AG09319 (cell line): ENCODE measurements around the gene LPAR2.

Experiments
- DNase-seq: peaks from one replicate; pipeline ENCODE4 v3.0.0-alpha.2; 2010; ENCODE audit warnings: low read depth; ENCODE audit errors: extremely low read depth
- TF ChIP-seq, protein P1 (sequence below): IDR thresholded peaks from 2 replicates; pipeline ENCODE4 v1.5.1; 2011; ENCODE audit warnings: low read depth, mild to moderate bottlenecking, inconsistent platforms, low read length, moderate library complexity

LPAR2 gene

GRCh38 chr19:19588546-19588945 is 39.5 kb downstream of the LPAR2 start:
- TF ChIP-seq, protein P1, sequence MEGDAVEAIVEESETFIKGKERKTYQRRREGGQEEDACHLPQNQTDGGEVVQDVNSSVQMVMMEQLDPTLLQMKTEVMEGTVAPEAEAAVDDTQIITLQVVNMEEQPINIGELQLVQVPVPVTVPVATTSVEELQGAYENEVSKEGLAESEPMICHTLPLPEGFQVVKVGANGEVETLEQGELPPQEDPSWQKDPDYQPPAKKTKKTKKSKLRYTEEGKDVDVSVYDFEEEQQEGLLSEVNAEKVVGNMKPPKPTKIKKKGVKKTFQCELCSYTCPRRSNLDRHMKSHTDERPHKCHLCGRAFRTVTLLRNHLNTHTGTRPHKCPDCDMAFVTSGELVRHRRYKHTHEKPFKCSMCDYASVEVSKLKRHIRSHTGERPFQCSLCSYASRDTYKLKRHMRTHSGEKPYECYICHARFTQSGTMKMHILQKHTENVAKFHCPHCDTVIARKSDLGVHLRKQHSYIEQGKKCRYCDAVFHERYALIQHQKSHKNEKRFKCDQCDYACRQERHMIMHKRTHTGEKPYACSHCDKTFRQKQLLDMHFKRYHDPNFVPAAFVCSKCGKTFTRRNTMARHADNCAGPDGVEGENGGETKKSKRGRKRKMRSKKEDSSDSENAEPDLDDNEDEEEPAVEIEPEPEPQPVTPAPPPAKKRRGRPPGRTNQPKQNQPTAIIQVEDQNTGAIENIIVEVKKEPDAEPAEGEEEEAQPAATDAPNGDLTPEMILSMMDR, result no peak
- no peak for DNase-seq

GRCh38 chr19:19587771-19588170 is 40.2 kb downstream of the LPAR2 start:
- no peak for DNase-seq
- TF ChIP-seq, protein P1, result no peak

DNA sequence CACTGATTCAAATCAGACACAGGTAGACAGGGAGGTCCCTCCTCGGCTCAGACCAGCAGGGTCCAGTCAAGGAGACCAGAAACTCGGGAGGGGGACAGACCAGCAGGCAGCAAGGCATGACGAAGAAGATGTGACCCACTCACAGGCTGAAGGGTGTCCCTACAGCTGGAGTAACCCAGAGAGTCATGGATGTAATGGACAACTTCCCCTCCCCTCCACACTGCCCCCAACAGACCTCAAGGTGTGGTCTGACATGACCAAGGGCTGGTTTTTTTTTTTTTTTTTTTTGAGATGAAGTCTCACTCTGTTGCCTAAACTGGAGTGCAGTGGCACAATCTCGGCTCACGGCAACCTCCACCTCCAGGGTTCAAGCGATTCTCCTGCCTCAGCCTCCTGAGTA is 43.7 kb downstream of the LPAR2 start:
- no peak for DNase-seq
- TF ChIP-seq, protein P1, result no peak

GRCh38 chr19:19582471-19582870 is 45.5 kb downstream of the LPAR2 start:
- TF ChIP-seq, protein P1, result no peak
- DNase-seq, result no peak

- DNase-seq, result no peak
- TF ChIP-seq, protein P1, result no peak
These were observed 46.6 kb downstream of the LPAR2 start for GRCh38 chr19:19581391-19581790.

- TF ChIP-seq, protein P1, result no peak
- no peak for DNase-seq
These were observed 47.6 kb downstream of the LPAR2 start for GRCh38 chr19:19580418-19580817.

- no peak for DNase-seq
- TF ChIP-seq, protein P1, result no peak
These were observed 48.3 kb downstream of the LPAR2 start for GRCh38 chr19:19579533-19580361.
